ENCODE results near the gene AMZ1.
"Not testable (repeated sequence)": the region's sequence is repeated elsewhere in the genome, so short reads cannot be mapped to it uniquely, and the experiment has no call there.

AMZ1 gene

GRCh38 chr7:2743523-2744185 is 55.7 kb downstream of the AMZ1 start:
- H3K4me1 ChIP-seq (ENCODE audit: control insufficient read depth, insufficient read depth, low read length); H3K9me3 ChIP-seq (ENCODE audit: control insufficient read depth, low read length); H3K4me3 ChIP-seq (ENCODE audit: low read length); H3K36me3 ChIP-seq (ENCODE audit: control insufficient read depth, insufficient read depth, low read length); H3K9ac ChIP-seq (ENCODE audit: low read length); H3K27me3 ChIP-seq (ENCODE audit: control insufficient read depth, insufficient read depth, low read length): not testable (repeated sequence)

- H3K9ac ChIP-seq (ENCODE audit: low read length); H3K4me1 ChIP-seq (ENCODE audit: control insufficient read depth, insufficient read depth, low read length); H3K4me3 ChIP-seq (ENCODE audit: low read length): not testable (repeated sequence)
Observed at GRCh38 chr7:2748684-2749083, 60.7 kb downstream of the AMZ1 start.

GRCh38 chr7:2750004-2750407 is 62.0 kb downstream of the AMZ1 start:
- no peaks in the 10 kb centered on the region for H3K9me3 ChIP-seq (ENCODE audit: control insufficient read depth, low read length)
- H3K27me3 ChIP-seq (ENCODE audit: control insufficient read depth, insufficient read depth, low read length): no peaks in the 10 kb centered on the region
- no peak overlapping the region for H3K9ac ChIP-seq (ENCODE audit: low read length)
- H3K4me3 ChIP-seq (ENCODE audit: low read length): no peak overlapping the region
- no peaks in the 10 kb centered on the region for H3K36me3 ChIP-seq (ENCODE audit: control insufficient read depth, insufficient read depth, low read length)
- H3K4me1 ChIP-seq (ENCODE audit: control insufficient read depth, insufficient read depth, low read length): no peaks in the 10 kb centered on the region

More at GRCh38 chr7:2748684-2749083, 60.7 kb downstream of the AMZ1 start:
- not testable (repeated sequence) for H3K27me3 ChIP-seq (ENCODE audit: control insufficient read depth, insufficient read depth, low read length); H3K36me3 ChIP-seq (ENCODE audit: control insufficient read depth, insufficient read depth, low read length); H3K9me3 ChIP-seq (ENCODE audit: control insufficient read depth, low read length)

DNA sequence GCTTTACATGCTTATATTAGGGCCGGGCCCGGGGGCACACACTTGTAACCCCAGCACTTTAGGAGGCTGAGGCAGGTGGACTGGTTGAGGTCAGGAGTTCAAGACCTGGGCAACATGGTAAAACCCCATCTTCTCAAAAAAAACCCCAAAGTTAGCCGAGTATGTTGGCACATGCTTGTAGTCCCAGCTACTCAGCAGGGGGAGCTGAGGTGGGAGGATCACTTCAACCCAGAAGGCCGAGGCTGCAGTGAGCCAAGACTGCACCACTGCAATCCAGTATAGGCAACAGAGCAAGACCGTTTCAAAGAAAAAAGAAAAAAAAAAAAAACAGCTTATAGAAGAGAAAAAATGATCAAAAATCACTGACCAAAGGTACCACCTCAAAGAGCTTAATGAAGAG is 63.1 kb downstream of the AMZ1 start:
- H3K9me3 ChIP-seq (ENCODE audit: control insufficient read depth, low read length): no peaks in the 10 kb centered on the region
- no peaks in the 10 kb centered on the region for H3K36me3 ChIP-seq (ENCODE audit: control insufficient read depth, insufficient read depth, low read length)
- H3K4me3 ChIP-seq (ENCODE audit: low read length): no peak overlapping the region
- H3K4me1 ChIP-seq (ENCODE audit: control insufficient read depth, insufficient read depth, low read length): no peaks in the 10 kb centered on the region
- no peaks in the 10 kb centered on the region for H3K27me3 ChIP-seq (ENCODE audit: control insufficient read depth, insufficient read depth, low read length)
- no peak overlapping the region for H3K9ac ChIP-seq (ENCODE audit: low read length)

DNA sequence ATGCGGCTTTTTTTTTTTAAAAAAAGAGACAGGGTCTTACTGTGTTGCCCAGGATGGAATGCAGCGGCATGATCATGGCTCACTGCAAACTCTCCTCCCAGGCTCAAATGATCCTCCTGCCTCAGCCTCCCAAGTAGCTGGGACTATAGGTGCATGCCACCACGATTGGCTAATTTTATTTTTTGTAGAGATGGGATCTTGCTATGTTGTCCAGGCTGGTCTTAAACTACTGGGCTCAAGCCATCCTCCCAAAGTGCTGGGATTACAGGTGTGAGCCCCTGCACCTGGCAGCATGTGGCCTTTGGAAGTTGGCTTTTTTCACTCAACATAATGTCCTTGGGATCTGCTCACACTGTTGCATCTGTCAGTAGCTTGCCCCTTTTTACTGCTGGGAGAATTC is 65.1 kb downstream of the AMZ1 start:
- Histone ChIP-seq H3K9me3 (ENCODE audit: control insufficient read depth, low read length) (no peaks in the 10 kb centered on the region), H3K9ac (ENCODE audit: low read length) (no peak overlapping the region), H3K36me3 (ENCODE audit: control insufficient read depth, insufficient read depth, low read length) (no peaks in the 10 kb centered on the region), H3K4me3 (ENCODE audit: low read length) (no peak overlapping the region), H3K27me3 (ENCODE audit: control insufficient read depth, insufficient read depth, low read length) (no peaks in the 10 kb centered on the region), H3K4me1 (ENCODE audit: control insufficient read depth, insufficient read depth, low read length) (peaks cover 8% of the 10 kb centered on the region)

DNA sequence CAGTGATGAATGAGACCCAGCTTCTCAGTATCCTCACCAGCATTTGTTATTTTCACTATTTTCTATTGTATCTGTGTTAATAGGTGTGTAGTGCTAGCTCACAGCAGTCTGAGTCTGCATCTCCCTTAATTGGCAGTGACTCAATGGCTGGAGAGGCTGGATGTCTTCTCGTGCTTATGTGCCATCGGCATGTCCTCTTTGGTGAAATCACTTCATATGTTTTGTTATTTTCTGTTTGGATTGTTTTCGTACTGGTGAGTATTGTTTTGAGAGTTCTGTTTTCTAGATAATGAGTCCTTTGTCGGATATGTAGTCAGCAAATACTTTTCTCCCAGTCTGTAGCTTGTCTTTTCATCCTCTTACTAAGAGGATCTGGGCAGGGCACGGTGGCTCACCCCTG is 66.1 kb downstream of the AMZ1 start:
- Histone ChIP-seq H3K9ac (ENCODE audit: low read length) (no peak overlapping the region), H3K27me3 (ENCODE audit: control insufficient read depth, insufficient read depth, low read length) (no peaks in the 10 kb centered on the region), H3K9me3 (ENCODE audit: control insufficient read depth, low read length) (no peaks in the 10 kb centered on the region), H3K36me3 (ENCODE audit: control insufficient read depth, insufficient read depth, low read length) (no peaks in the 10 kb centered on the region), H3K4me3 (ENCODE audit: low read length) (no peak overlapping the region), H3K4me1 (ENCODE audit: control insufficient read depth, insufficient read depth, low read length) (peaks cover 14% of the 10 kb centered on the region)

- Histone ChIP-seq H3K36me3 (ENCODE audit: control insufficient read depth, insufficient read depth, low read length) (no peaks in the 10 kb centered on the region), H3K27me3 (ENCODE audit: control insufficient read depth, insufficient read depth, low read length) (no peaks in the 10 kb centered on the region), H3K9ac (ENCODE audit: low read length) (no peak overlapping the region), H3K4me1 (ENCODE audit: control insufficient read depth, insufficient read depth, low read length) (peaks cover 21% of the 10 kb centered on the region), H3K4me3 (ENCODE audit: low read length) (no peak overlapping the region), H3K9me3 (ENCODE audit: control insufficient read depth, low read length) (no peaks in the 10 kb centered on the region)
Observed at GRCh38 chr7:2754912-2755311, 66.9 kb downstream of the AMZ1 start.

GRCh38 chr7:2755531-2755930 is 67.5 kb downstream of the AMZ1 start:
- H3K36me3 ChIP-seq (ENCODE audit: control insufficient read depth, insufficient read depth, low read length): no peaks in the 10 kb centered on the region
- no peak overlapping the region for H3K4me3 ChIP-seq (ENCODE audit: low read length)
- no peak overlapping the region for H3K9ac ChIP-seq (ENCODE audit: low read length)
- H3K9me3 ChIP-seq (ENCODE audit: control insufficient read depth, low read length): no peaks in the 10 kb centered on the region
- H3K27me3 ChIP-seq (ENCODE audit: control insufficient read depth, insufficient read depth, low read length): no peaks in the 10 kb centered on the region
- peaks cover 28% of the 10 kb centered on the region for H3K4me1 ChIP-seq (ENCODE audit: control insufficient read depth, insufficient read depth, low read length)

DNA sequence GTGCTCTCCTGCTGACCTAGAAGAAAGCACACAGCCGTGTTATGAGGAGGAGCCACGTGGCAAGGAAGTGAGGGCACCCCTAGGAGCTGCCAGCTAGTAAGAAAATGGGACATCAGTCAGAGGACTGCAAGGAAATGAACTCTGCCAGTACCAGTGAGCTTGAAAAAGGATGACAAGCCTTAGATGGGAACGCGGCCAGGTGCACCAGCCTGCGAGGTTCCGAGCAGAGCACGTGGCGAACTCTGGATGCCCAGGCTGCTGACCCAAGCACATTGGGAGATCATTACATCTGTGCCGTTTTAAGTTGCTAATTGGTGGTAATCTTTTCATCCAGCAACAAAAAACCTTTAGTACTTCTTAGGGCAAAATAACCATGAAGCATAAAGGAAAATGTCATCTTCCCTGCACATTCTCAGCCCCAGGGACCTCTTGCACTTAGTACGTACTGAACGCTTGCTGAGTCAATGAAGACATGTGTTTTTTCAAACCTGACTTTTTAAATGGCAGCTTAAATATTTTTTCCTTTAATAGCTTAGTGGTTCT is 69.4 kb downstream of the AMZ1 start:
- no peak overlapping the region for H3K9ac ChIP-seq (ENCODE audit: low read length)
- peaks cover 36% of the 10 kb centered on the region for H3K4me1 ChIP-seq (ENCODE audit: control insufficient read depth, insufficient read depth, low read length)
- no peak overlapping the region for H3K4me3 ChIP-seq (ENCODE audit: low read length)
- no peaks in the 10 kb centered on the region for H3K27me3 ChIP-seq (ENCODE audit: control insufficient read depth, insufficient read depth, low read length)
- H3K9me3 ChIP-seq (ENCODE audit: control insufficient read depth, low read length): no peaks in the 10 kb centered on the region
- H3K36me3 ChIP-seq (ENCODE audit: control insufficient read depth, insufficient read depth, low read length): no peaks in the 10 kb centered on the region

DNA sequence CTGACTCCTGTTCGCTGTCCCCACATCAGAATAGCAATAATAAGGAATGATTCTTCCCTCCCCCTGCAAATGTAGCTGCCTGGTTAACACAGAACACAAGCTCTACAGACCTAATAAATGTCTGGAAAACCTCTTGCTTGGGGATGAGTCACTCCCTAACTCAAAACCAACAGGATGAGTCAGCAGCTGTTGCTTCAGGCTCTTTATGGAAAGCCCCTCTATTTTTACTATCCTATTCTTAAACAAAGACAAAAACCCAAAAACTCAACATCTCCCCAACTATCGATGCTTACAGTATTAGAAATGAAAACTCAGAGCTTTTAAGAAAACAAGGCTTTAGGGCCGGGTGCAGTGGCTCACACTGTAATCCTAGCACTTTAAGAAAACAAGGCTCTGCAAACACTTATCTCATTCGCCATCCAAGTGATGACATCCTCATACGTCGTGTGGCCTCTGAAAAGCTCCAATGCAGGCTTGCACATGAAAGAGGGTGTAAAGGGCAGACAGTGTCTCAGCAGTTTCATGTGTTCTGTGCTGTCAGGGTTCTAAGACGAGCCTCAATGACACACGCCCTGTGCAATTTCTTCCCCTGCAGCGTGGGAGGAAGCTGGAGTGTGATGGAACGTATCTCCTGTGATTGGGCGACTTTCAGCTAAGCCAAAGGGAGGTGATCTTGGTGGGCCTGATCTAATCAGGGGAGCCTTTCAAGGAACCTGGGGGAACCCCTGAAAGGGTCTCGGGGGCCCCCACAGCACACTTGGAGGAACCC is 70.1 kb downstream of the AMZ1 start:
- Histone ChIP-seq H3K9me3 (ENCODE audit: control insufficient read depth, low read length) (no peaks in the 10 kb centered on the region), H3K27me3 (ENCODE audit: control insufficient read depth, insufficient read depth, low read length) (no peaks in the 10 kb centered on the region), H3K4me3 (ENCODE audit: low read length) (no peak overlapping the region), H3K4me1 (ENCODE audit: control insufficient read depth, insufficient read depth, low read length) (peaks cover 43% of the 10 kb centered on the region), H3K9ac (ENCODE audit: low read length) (no peak overlapping the region), H3K36me3 (ENCODE audit: control insufficient read depth, insufficient read depth, low read length) (no peaks in the 10 kb centered on the region)

- H3K4me1 ChIP-seq (ENCODE audit: control insufficient read depth, insufficient read depth, low read length): peaks cover 49% of the 10 kb centered on the region
- no peaks in the 10 kb centered on the region for H3K36me3 ChIP-seq (ENCODE audit: control insufficient read depth, insufficient read depth, low read length)
- H3K9ac ChIP-seq (ENCODE audit: low read length): no peak overlapping the region
- H3K27me3 ChIP-seq (ENCODE audit: control insufficient read depth, insufficient read depth, low read length): no peaks in the 10 kb centered on the region
- H3K9me3 ChIP-seq (ENCODE audit: control insufficient read depth, low read length): no peaks in the 10 kb centered on the region
- no peak overlapping the region for H3K4me3 ChIP-seq (ENCODE audit: low read length)
Observed at GRCh38 chr7:2758673-2759616, 70.9 kb downstream of the AMZ1 start.

GRCh38 chr7:2759736-2760097 is 71.7 kb downstream of the AMZ1 start:
- Histone ChIP-seq H3K9ac (ENCODE audit: low read length) (no peak overlapping the region), H3K27me3 (ENCODE audit: control insufficient read depth, insufficient read depth, low read length) (no peaks in the 10 kb centered on the region), H3K4me3 (ENCODE audit: low read length) (no peak overlapping the region), H3K36me3 (ENCODE audit: control insufficient read depth, insufficient read depth, low read length) (no peaks in the 10 kb centered on the region), H3K4me1 (ENCODE audit: control insufficient read depth, insufficient read depth, low read length) (peaks cover 49% of the 10 kb centered on the region), H3K9me3 (ENCODE audit: control insufficient read depth, low read length) (no peaks in the 10 kb centered on the region)

Measured in mucosa of stomach (tissue), 1 donor.